Astrocyte (in vitro differentiated cells and primary cell): ENCODE measurements around the gene CRB3. TPM values are rescaled to one million over a fixed set of nuclear protein-coding genes. Genes with fewer than 3 reads are reported as not detected.
"Not testable (repeated sequence)": the region's sequence is repeated elsewhere in the genome, so short reads cannot be mapped to it uniquely, and the experiment has no call there.

Experiments
- DNase-seq: peaks from one replicate; pipeline ENCODE4 v3.0.0-alpha.2; 2010; ENCODE audit warnings: low read depth
- FAIRE-seq: peaks from 2 replicates; lab custom pipeline; 2011; peaks lifted over from hg19 to GRCh38; lab: Jason Lieb, UNC
- H2AFZ ChIP-seq: 2 replicates; pipeline ENCODE4 v1.6.0; 2012; ENCODE audit warnings: low read depth, low read length, inconsistent platforms
- H3K27ac ChIP-seq: 2 replicates; pipeline ENCODE4 v1.5.1; 2011; ENCODE audit warnings: low read depth, low read length, inconsistent platforms
- H3K27me3 ChIP-seq: 2 replicates; pipeline ENCODE4 v1.6.0; 2011; ENCODE audit warnings: low read length, inconsistent platforms; ENCODE audit not compliant: insufficient read depth
- H3K36me3 ChIP-seq: 2 replicates; pipeline ENCODE4 v1.5.1; 2011; ENCODE audit warnings: low read length, inconsistent platforms; ENCODE audit not compliant: insufficient read depth
- H3K4me1 ChIP-seq: 2 replicates; pipeline ENCODE4 v1.5.1; 2011; ENCODE audit warnings: low read length, inconsistent platforms; ENCODE audit not compliant: insufficient read depth
- H3K4me2 ChIP-seq: 2 replicates; pipeline ENCODE4 v1.6.0; 2012; ENCODE audit warnings: low read length, inconsistent platforms
- H3K4me3 ChIP-seq: 2 replicates; pipeline ENCODE4 v1.5.1; 2011; ENCODE audit warnings: low read depth, mild to moderate bottlenecking, low read length, inconsistent platforms; ENCODE audit not compliant: insufficient read depth
- H3K79me2 ChIP-seq: 2 replicates; pipeline ENCODE4 v1.6.0; 2012; ENCODE audit warnings: mild to moderate bottlenecking, low read length, inconsistent platforms; ENCODE audit not compliant: insufficient read depth
- H3K9ac ChIP-seq: 2 replicates; pipeline ENCODE4 v1.6.0; 2012; ENCODE audit warnings: mild to moderate bottlenecking, low read length, inconsistent platforms
- H3K9me3 ChIP-seq: 2 replicates; pipeline ENCODE4 v1.5.1; 2012; ENCODE audit warnings: low read depth, mild to moderate bottlenecking, low read length, inconsistent platforms; ENCODE audit not compliant: insufficient read depth
- H4K20me1 ChIP-seq: 2 replicates; pipeline ENCODE4 v1.6.0; 2012; ENCODE audit warnings: low read length, inconsistent platforms; ENCODE audit not compliant: insufficient read depth
- H3K27ac Mint-ChIP-seq: one replicate; pipeline ENCODE4 v1.8.0; 2021; ENCODE audit warnings: mild to moderate bottlenecking, mixed read lengths; ENCODE audit not compliant: unreplicated experiment
- H3K27me3 Mint-ChIP-seq: one replicate; pipeline ENCODE4 v1.8.0; 2021; ENCODE audit warnings: low read depth, mixed read lengths; ENCODE audit not compliant: unreplicated experiment
- H3K36me3 Mint-ChIP-seq: one replicate; pipeline ENCODE4 v1.8.0; 2021; ENCODE audit warnings: low read depth, mixed read lengths; ENCODE audit not compliant: unreplicated experiment
- H3K4me1 Mint-ChIP-seq: one replicate; pipeline ENCODE4 v1.8.0; 2021; ENCODE audit warnings: low read depth, mixed read lengths; ENCODE audit not compliant: unreplicated experiment
- H3K4me3 Mint-ChIP-seq: one replicate; pipeline ENCODE4 v1.8.0; 2021; ENCODE audit warnings: mild to moderate bottlenecking, moderate library complexity, mixed read lengths; ENCODE audit not compliant: unreplicated experiment
- H3K9me3 Mint-ChIP-seq: one replicate; pipeline ENCODE4 v1.8.0; 2021; ENCODE audit warnings: mild to moderate bottlenecking, mixed read lengths; ENCODE audit not compliant: unreplicated experiment
- CTCF ChIP-seq: IDR thresholded peaks from 2 replicates; pipeline ENCODE4 v1.5.1; 2011; ENCODE audit warnings: low read depth, mild to moderate bottlenecking, inconsistent platforms, low read length, moderate library complexity; ENCODE audit not compliant: insufficient read depth
- EZH2 ChIP-seq: IDR thresholded peaks from 2 replicates; pipeline ENCODE4 v1.6.1; 2012; ENCODE audit warnings: mild to moderate bottlenecking, low read length, inconsistent platforms; ENCODE audit not compliant: insufficient read depth
- total RNA-seq: library from RNA; stranded (reverse); gene quantifications from 2 replicates; pipeline ENCODE4 v1.2.1, GENCODE V29; 2021

CRB3 gene
- total RNA-seq, 1 donor from 2014 or later, result 1.6 TPM

- Mint-ChIP-seq H3K4me3 (peak overlapping the region; percentile 47), H3K27ac (peak overlapping the region; percentile 59), H3K4me1 (peaks cover 10% of the 10 kb centered on the region), H3K27me3 (no peaks in the 10 kb centered on the region), H3K9me3 (peaks cover 3% of the 10 kb centered on the region), H3K36me3 (no peaks in the 10 kb centered on the region)
- peaks cover 11% of the 10 kb centered on the region for H3K4me1 ChIP-seq
- peaks cover 32% of the 10 kb centered on the region for H3K79me2 ChIP-seq
- no peak for FAIRE-seq
- H4K20me1 ChIP-seq, result peaks cover 31% of the 10 kb centered on the region
- peak overlapping the region; percentile 1 for H3K4me2 ChIP-seq
- no peak for DNase-seq
- H3K9ac ChIP-seq, result no peak overlapping the region
- H2AFZ ChIP-seq, result peak overlapping the region; percentile 75
- no peaks in the 10 kb centered on the region for H3K27me3 ChIP-seq
- H3K27ac ChIP-seq, result peak overlapping the region; percentile 51
- TF ChIP-seq CTCF (no peak), EZH2 (no peak)
- no peak overlapping the region for H3K4me3 ChIP-seq
- H3K36me3 ChIP-seq, result peaks cover 11% of the 10 kb centered on the region
- H3K9me3 ChIP-seq, result peaks cover 4% of the 10 kb centered on the region
Observed at GRCh38 chr19:6425732-6426620, 38.1 kb upstream of the CRB3 start.

- DNase-seq (no peak), FAIRE-seq (no peak)
- H3K4me2 ChIP-seq, result no peak overlapping the region
- H3K27me3 ChIP-seq, result no peaks in the 10 kb centered on the region
- no peak overlapping the region for H3K27ac ChIP-seq
- Mint-ChIP-seq H3K9me3 (peaks cover 5% of the 10 kb centered on the region), H3K27me3 (no peaks in the 10 kb centered on the region), H3K36me3 (no peaks in the 10 kb centered on the region), H3K4me3 (no peak overlapping the region), H3K4me1 (peaks cover 7% of the 10 kb centered on the region), H3K27ac (no peak overlapping the region)
- no peak overlapping the region for H3K9ac ChIP-seq
- peaks cover 20% of the 10 kb centered on the region for H4K20me1 ChIP-seq
- H3K79me2 ChIP-seq, result peaks cover 20% of the 10 kb centered on the region
- peaks cover 5% of the 10 kb centered on the region for H3K36me3 ChIP-seq
- H3K9me3 ChIP-seq, result peaks cover 4% of the 10 kb centered on the region
- no peak for TF ChIP-seq CTCF
- no peak for TF ChIP-seq EZH2
- peaks cover 11% of the 10 kb centered on the region for H3K4me1 ChIP-seq
- H2AFZ ChIP-seq, result no peak overlapping the region
- H3K4me3 ChIP-seq, result no peak overlapping the region
Observed at GRCh38 chr19:6427131-6427530, 36.9 kb upstream of the CRB3 start.

- H3K4me2 ChIP-seq, H3K27me3 ChIP-seq, H3K9ac ChIP-seq, H3K4me3 Mint-ChIP-seq, H3K9me3 ChIP-seq, H2AFZ ChIP-seq, H3K36me3 Mint-ChIP-seq, DNase-seq, H3K79me2 ChIP-seq, H3K36me3 ChIP-seq, FAIRE-seq, H4K20me1 ChIP-seq, H3K4me3 ChIP-seq, H3K27ac Mint-ChIP-seq, H3K27ac ChIP-seq, H3K4me1 ChIP-seq, H3K9me3 Mint-ChIP-seq, H3K27me3 Mint-ChIP-seq, H3K4me1 Mint-ChIP-seq: not testable (repeated sequence)
Observed at GRCh38 chr19:6428692-6429418, 35.2 kb upstream of the CRB3 start.
